HG03460 (cell line): ENCODE data around the gene GRB10.

Experiments used
- ATAC-seq: cut with Tn5 transposase; IDR thresholded peaks from one replicate; pipeline ENCODE4 v1.9.1; 2021; ENCODE audit not compliant: unreplicated experiment

GRB10 gene

GRCh38 chr7:50782375-50783208 is at the start of gene GRB10:
Gene GRB10 (minus strand): TSS chr7:50782896. CDS start chr7:50732322, 50,574 bp downstream.
- no peak for ATAC-seq

GRCh38 chr7:50828801-50829200 is 46.1 kb upstream of the GRB10 start:
- no peak for ATAC-seq

- ATAC-seq, result no peak
Measured at GRCh38 chr7:50828116-50828515, 45.4 kb upstream of the GRB10 start.

GRCh38 chr7:50827281-50827680 is 44.6 kb upstream of the GRB10 start:
- ATAC-seq, result no peak

- no peak for ATAC-seq
Measured at GRCh38 chr7:50826371-50827172, 43.9 kb upstream of the GRB10 start.

- no peak for ATAC-seq
Measured at GRCh38 chr7:50825465-50825864, 42.8 kb upstream of the GRB10 start.

- no peak for ATAC-seq
Measured at GRCh38 chr7:50824882-50825281, 42.2 kb upstream of the GRB10 start.

GRCh38 chr7:50822706-50823105 is 40.0 kb upstream of the GRB10 start:
- ATAC-seq, result no peak

- no peak for ATAC-seq
Measured at GRCh38 chr7:50822110-50822509, 39.4 kb upstream of the GRB10 start.

- ATAC-seq, result no peak
Measured at GRCh38 chr7:50821457-50822008, 38.8 kb upstream of the GRB10 start.

- ATAC-seq, result no peak
Measured at GRCh38 chr7:50818324-50818723, 35.6 kb upstream of the GRB10 start.

- ATAC-seq, result no peak
Measured at GRCh38 chr7:50817561-50817960, 34.9 kb upstream of the GRB10 start.

- ATAC-seq, result no peak
Measured at GRCh38 chr7:50815138-50815537, 32.4 kb upstream of the GRB10 start.

GRCh38 chr7:50814166-50814565 is 31.5 kb upstream of the GRB10 start:
- no peak for ATAC-seq

- ATAC-seq, result no peak
Measured at GRCh38 chr7:50812841-50813475, 30.3 kb upstream of the GRB10 start.

- no peak for ATAC-seq
Measured at GRCh38 chr7:50812094-50812493, 29.4 kb upstream of the GRB10 start.

- ATAC-seq, result no peak
Measured at GRCh38 chr7:50808282-50808888, 25.7 kb upstream of the GRB10 start.

- ATAC-seq, result no peak
Measured at GRCh38 chr7:50807026-50807730, 24.5 kb upstream of the GRB10 start.

GRCh38 chr7:50806143-50806542 is 23.4 kb upstream of the GRB10 start:
- ATAC-seq, result no peak

- ATAC-seq, result no peak
Measured at GRCh38 chr7:50805447-50806125, 22.9 kb upstream of the GRB10 start.
